Skeletal muscle tissue (tissue), 4 donors: Measurements from ENCODE around the gene ADAMTS20. TPM values are rescaled to one million over a fixed set of nuclear protein-coding genes. Genes with fewer than 3 reads are reported as not detected.

ENCODE experiments used
- H3K27ac ChIP-seq: one replicate; pipeline ENCODE4 v1.7.0; 2013; ENCODE audit warnings: mild to moderate bottlenecking, low read depth, low read length, inconsistent platforms
- H3K27me3 ChIP-seq, 3 donors: one replicate each; pipeline ENCODE4 v1.7.0; 2013; ENCODE audit warnings: low read length in 3 of 3; ENCODE audit not compliant: control insufficient read depth in 3 of 3, insufficient read depth in 3 of 3
- H3K36me3 ChIP-seq, 3 donors: one replicate each; pipeline ENCODE4 v1.7.0; 2013; ENCODE audit warnings: low read length in 3 of 3; ENCODE audit not compliant: control insufficient read depth in 3 of 3, insufficient read depth in 3 of 3
- H3K4me1 ChIP-seq, 3 donors: one replicate each; pipeline ENCODE4 v1.7.0; 2013; ENCODE audit warnings: low read length in 3 of 3, mild to moderate bottlenecking in 3 of 3; ENCODE audit not compliant: control insufficient read depth in 3 of 3, insufficient read depth in 3 of 3
- H3K4me3 ChIP-seq, 3 donors: one replicate each; pipeline ENCODE4 v1.7.0; 2013; ENCODE audit warnings: low read length in 3 of 3
- H3K9ac ChIP-seq, 3 donors: one replicate each; pipeline ENCODE4 v1.7.0; 2013; ENCODE audit warnings: low read length in 3 of 3, mild to moderate bottlenecking in 3 of 3, moderate library complexity in 2 of 3, low read depth in 1 of 3
- H3K9me3 ChIP-seq, 3 donors: one replicate each; pipeline ENCODE4 v1.7.0; 2013; ENCODE audit warnings: low read length in 3 of 3; ENCODE audit not compliant: control insufficient read depth in 3 of 3
- total RNA-seq: library from RNA; depleted of rRNA; stranded (reverse); fragments of >200 nt; gene quantifications from one replicate; pipeline ENCODE4 v1.2.3, GENCODE V29; 2014
- donor health status: Osteomylitis.

ADAMTS20 gene
- total RNA-seq, 1 donor from 2014 or later: 0.52 TPM

DNA sequence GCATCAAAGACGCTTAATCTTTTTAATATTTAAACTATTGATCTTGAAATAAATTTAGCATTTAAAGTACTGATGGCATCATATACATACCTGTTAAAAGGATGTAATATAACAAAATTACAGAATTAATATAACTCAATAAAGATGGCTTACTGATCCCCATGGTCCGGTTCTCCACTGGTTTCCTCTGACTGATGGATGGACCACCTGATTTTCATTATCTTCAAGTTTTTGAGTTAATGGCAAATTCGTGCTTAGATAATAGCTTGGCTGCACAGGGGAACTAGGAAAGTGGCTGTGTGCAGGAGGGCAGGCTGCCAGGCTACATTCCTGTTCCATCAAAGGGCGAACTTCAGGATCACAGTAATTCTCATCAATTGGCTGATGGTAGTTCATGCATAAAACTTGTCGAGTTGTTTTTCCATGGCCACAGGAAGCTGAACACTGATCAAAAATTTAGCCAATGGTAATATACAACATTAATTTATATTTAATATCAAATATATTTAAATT, 123.9 kb downstream of the ADAMTS20 start:
- no peak overlapping the region for H3K4me3 ChIP-seq
- no peak overlapping the region for H3K9ac ChIP-seq
- no peaks in the 10 kb centered on the region for H3K36me3 ChIP-seq
- no peak overlapping the region for H3K27ac ChIP-seq
- H3K9me3 ChIP-seq: no peaks in the 10 kb centered on the region
- no peaks in the 10 kb centered on the region for H3K27me3 ChIP-seq
- H3K4me1 ChIP-seq: no peaks in the 10 kb centered on the region

DNA sequence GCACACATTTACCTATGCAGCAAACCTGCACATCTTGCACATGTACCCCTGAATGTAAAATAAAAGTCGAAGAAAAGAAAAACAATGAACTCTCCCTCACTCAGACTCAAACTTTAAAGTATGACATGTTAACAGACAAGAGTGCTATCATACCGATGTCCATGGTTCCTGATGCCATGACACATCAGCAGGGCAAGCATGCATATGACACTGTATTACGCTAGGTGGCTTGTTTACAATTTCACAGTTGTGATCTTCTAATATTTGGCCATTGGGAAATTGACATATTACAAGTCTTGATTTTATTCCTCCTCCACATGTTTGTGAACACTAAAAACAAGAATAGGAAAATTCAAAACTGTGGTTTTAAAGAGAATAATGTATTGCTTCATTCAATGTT, 126.6 kb downstream of the ADAMTS20 start:
- Histone ChIP-seq H3K27ac (no peak overlapping the region), H3K9me3 (no peaks in the 10 kb centered on the region), H3K36me3 (no peaks in the 10 kb centered on the region), H3K4me3 (no peak overlapping the region), H3K9ac (no peak overlapping the region), H3K4me1 (no peaks in the 10 kb centered on the region), H3K27me3 (no peaks in the 10 kb centered on the region)

DNA sequence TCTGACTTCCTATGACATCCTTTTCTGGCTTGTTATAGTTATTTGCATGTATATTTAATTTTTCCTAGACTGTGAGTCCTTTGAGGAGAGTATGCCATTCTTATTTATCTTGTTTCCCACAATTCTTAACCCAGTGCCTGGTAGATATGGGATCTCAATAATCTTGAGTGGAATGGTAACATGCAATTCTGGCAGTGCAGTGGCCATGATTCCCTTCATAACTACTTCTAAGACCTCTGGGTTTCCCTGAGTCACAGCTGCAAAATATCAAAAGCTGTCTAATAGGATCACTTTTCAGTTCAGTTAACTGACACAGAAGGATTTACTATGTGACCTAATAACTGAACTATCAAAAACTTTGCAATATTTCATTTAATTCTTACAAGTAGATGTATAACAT, 135.0 kb downstream of the ADAMTS20 start:
- Histone ChIP-seq H3K27me3 (no peaks in the 10 kb centered on the region), H3K27ac (no peak overlapping the region)

DNA sequence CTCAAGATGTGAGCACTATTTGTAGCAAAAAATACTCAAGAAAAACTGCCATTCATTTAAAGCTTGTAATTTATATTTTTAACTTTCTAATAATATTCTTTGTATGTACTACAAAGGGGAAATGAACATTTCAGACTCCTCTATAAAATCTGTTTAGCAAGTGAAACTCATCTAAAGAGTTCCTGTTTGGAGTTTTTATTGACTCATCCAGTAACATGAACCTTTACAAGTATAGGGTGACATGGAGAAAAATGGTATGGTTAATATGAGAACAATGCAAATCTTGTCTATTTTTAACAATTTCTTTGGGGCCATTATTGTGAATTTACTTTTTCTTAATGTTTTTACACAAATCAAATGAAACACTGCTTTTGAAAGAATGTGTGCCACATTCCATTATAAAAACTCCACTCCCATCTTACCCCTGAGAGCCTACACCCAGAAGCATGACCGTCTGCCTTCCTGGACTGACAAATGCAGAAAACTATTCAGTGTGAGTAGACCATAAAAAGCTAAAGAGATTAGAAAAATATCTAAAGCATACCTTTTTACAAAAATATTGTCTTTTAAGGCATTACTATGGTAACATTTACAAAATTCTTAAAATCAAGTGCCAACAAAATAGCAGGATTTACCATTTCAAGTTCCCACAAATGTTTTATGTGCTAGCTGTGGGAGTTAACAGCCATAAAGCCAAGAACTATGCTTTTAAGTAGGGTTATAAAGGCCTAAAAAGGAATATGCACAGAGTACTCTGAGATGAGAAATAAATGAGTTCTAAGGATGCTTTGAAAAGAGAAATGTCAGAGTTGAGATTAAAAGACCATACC, 144.0 kb downstream of the ADAMTS20 start:
- no peaks in the 10 kb centered on the region for H3K36me3 ChIP-seq
- H3K4me1 ChIP-seq: no peaks in the 10 kb centered on the region
- no peak overlapping the region for H3K9ac ChIP-seq
- no peak overlapping the region for H3K4me3 ChIP-seq
- H3K9me3 ChIP-seq: no peaks in the 10 kb centered on the region
- H3K27ac ChIP-seq: no peak overlapping the region
- H3K27me3 ChIP-seq: no peaks in the 10 kb centered on the region

More for the DNA sequence above, 135.0 kb downstream of the ADAMTS20 start:
- no peak overlapping the region for H3K4me3 ChIP-seq
- peaks cover 0 to 2% (median 0%) of the 10 kb centered on the region in 3 donors for H3K9me3 ChIP-seq
- H3K4me1 ChIP-seq: no peaks in the 10 kb centered on the region
- no peak overlapping the region for H3K9ac ChIP-seq
- no peaks in the 10 kb centered on the region for H3K36me3 ChIP-seq

DNA sequence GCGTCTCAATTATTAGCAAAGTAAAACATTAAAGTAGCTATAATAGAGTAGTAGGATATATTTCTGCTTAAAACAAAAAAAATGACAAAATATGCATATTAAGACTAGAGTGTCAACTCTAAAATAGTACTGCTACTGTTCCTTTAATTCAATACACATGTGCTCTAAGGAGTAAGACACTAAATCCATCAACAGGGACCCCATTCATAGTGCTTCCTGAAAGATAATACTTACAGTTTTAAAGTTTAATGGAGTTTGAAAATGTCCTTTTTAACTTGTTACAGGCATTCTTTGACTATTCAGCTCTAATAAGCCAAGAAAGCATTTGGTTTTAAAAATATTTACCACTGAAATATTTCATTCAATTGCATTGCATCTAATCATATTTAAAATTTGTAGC, 145.2 kb downstream of the ADAMTS20 start:
- H3K4me3 ChIP-seq: no peak overlapping the region

DNA sequence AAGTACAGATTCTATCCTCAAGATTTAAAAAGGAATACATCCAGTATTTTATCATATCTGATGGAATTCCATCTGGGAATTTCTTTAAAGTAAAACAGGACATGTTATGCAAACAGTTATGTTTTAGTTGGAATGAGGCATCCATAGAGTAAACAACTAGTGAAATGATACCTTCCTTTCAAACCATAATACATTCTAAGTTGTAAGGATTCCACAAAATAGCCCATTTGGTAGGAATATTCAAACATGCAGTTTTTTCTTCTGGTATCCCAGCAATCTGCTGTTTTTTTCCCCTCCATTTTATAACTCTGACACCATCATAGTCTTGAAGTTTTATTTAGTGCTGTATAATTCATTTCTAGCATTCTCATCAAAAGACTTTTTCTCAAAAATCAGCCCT, 149.6 kb downstream of the ADAMTS20 start:
- no peak overlapping the region for H3K27ac ChIP-seq
- no peaks in the 10 kb centered on the region for H3K27me3 ChIP-seq
- no peak overlapping the region for H3K4me3 ChIP-seq
- no peak overlapping the region for H3K9ac ChIP-seq
- H3K4me1 ChIP-seq: no peaks in the 10 kb centered on the region
- H3K36me3 ChIP-seq: no peaks in the 10 kb centered on the region
- no peaks in the 10 kb centered on the region for H3K9me3 ChIP-seq

More for the DNA sequence above, 145.2 kb downstream of the ADAMTS20 start:
- Histone ChIP-seq H3K4me1 (no peaks in the 10 kb centered on the region), H3K9ac (no peak overlapping the region), H3K27me3 (no peaks in the 10 kb centered on the region), H3K36me3 (no peaks in the 10 kb centered on the region), H3K9me3 (no peaks in the 10 kb centered on the region), H3K27ac (no peak overlapping the region)

DNA sequence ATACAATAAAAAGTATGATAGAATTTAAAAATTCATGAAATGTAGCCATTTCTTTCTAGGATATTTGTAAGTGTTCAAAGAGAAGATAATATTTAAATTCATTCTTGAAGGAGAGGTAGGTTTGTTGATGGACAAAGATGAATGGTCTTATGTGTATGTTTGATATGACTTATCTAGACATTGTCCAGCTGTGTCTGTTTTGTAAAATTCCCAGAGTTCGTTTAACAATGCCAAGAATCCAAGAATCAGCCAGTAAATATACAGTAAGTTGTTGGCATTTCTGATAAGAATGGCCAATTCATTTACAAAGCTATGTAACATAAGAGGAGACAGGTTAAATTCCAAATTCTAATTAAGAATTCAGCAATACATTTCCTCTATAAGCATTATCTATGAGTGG, 150.9 kb downstream of the ADAMTS20 start:
- H3K27ac ChIP-seq: no peak overlapping the region
- no peaks in the 10 kb centered on the region for H3K4me1 ChIP-seq
- H3K9ac ChIP-seq: no peak overlapping the region
- no peaks in the 10 kb centered on the region for H3K9me3 ChIP-seq
- H3K4me3 ChIP-seq: no peak overlapping the region
- H3K27me3 ChIP-seq: no peaks in the 10 kb centered on the region
- H3K36me3 ChIP-seq: no peaks in the 10 kb centered on the region

DNA sequence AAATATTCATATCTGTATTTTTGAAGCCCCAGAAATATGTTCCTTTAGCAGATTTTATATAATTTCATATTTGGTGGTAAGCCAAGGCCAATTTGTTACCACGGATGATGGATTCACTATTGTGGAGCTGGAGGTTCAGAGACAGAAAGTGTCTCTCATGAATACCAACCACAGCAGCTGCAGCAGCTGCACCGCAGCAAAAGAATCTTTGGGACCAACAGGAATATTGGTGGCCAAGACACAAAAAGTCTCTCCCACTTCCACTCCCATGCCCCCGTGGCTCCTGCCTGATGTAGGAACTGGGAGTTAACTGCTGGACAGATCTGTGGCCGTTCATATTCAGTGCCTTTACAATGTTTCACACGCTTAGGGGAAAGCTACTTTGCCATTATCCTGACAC, 155.3 kb downstream of the ADAMTS20 start:
- H3K9ac ChIP-seq: no peak overlapping the region
- H3K4me3 ChIP-seq: no peak overlapping the region
- no peaks in the 10 kb centered on the region for H3K4me1 ChIP-seq
- H3K27me3 ChIP-seq: no peaks in the 10 kb centered on the region
- no peak overlapping the region for H3K27ac ChIP-seq
- no peaks in the 10 kb centered on the region for H3K9me3 ChIP-seq
- H3K36me3 ChIP-seq: no peaks in the 10 kb centered on the region

DNA sequence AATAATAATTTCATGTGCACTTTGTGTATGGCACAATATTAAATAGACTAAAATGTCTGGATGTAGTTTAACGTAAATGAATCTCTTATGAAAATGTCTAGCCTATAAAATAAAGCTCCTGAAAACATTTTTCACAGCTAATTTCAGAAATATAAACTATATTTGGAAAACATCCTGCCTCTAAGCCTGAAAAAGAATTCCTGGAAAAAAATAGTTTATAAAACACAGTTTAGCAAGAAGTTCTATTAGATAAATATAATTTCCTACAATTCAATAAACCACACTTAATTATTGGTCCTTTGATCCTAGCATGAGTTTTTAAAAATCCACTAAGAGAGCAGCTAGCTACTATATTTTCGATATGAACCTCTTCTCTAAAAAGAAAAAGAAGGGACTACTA, 159.9 kb downstream of the ADAMTS20 start:
- no peak overlapping the region for H3K4me3 ChIP-seq
- H3K9me3 ChIP-seq: no peaks in the 10 kb centered on the region
- no peaks in the 10 kb centered on the region for H3K4me1 ChIP-seq
- H3K27me3 ChIP-seq: no peaks in the 10 kb centered on the region
- no peak overlapping the region for H3K9ac ChIP-seq
- H3K36me3 ChIP-seq: no peaks in the 10 kb centered on the region
- H3K27ac ChIP-seq: no peak overlapping the region

DNA sequence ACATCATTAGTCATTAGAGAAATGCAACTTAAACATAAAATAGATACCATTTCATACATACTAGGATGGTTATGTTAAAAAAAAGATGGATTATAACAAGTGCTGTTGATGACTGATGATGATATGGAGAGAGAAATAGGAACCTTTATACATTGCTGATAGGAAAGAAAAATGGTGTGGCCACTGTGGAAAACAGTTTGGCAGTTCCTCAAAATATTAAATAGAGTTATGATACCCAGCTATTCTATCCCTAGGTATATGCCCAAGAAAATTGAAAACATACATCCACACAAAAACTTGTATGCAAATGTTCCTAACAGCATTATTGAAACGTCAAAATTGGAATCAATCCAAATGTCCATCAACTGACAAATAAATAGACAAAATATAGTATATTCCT, 170.1 kb downstream of the ADAMTS20 start:
- Histone ChIP-seq H3K27me3 (no peaks in the 10 kb centered on the region), H3K4me1 (no peaks in the 10 kb centered on the region), H3K36me3 (no peaks in the 10 kb centered on the region), H3K4me3 (no peak overlapping the region), H3K9ac (no peak overlapping the region), H3K9me3 (no peaks in the 10 kb centered on the region), H3K27ac (no peak overlapping the region)
